Lower leg skin (tissue), 4 donors: ENCODE measurements around the gene ACY1. TPM values are rescaled to one million over a fixed set of nuclear protein-coding genes. Genes with fewer than 3 reads are reported as not detected.

ENCODE experiments used
- DNase-seq, 2 donors: peaks; one replicate each; pipeline ENCODE4 v3.0.0-alpha.2; 2019; ENCODE audit warnings: low spot score in 2 of 2
- H3K4me3 ChIP-seq: fragments of 200-600 bp; sonication (generic); 2 replicates; pipeline ENCODE4 v1.5.1; 2017; ENCODE audit warnings: mild to moderate bottlenecking, low read depth; ENCODE audit not compliant: poor library complexity, severe bottlenecking
- CTCF ChIP-seq, 3 donors: fragments of 450-650 bp; IDR thresholded peaks; one replicate each; pipeline ENCODE4 v1.5.1; 2016; ENCODE audit warnings: antibody characterized with exemption in 3 of 3, mild to moderate bottlenecking in 3 of 3, moderate library complexity in 2 of 3
- POLR2A ChIP-seq, 2 donors: fragments of 450-650 bp; IDR thresholded peaks; one replicate each; pipeline ENCODE4 v1.6.1; 2016 to 2017; ENCODE audit warnings: antibody characterized with exemption in 2 of 2, mild to moderate bottlenecking in 1 of 2, moderate library complexity in 1 of 2
- WGBS, 2 donors: methylation state at CpG; one replicate each; pipeline ENCODE4 v1.1.5; 2018; 5-methylcytosine and 5-hydroxymethylcytosine counted together
- intact Hi-C: fragments of 100-400 bp; cut with DNase I; formaldehyde crosslinking; loops from one replicate; pipeline ENCODE4 v1.15.0; 2023; ENCODE audit warnings: low total_unique reads
- total RNA-seq, 4 donors: library from RNA; depleted of rRNA; stranded (reverse); fragments of >200 nt; gene quantifications; one replicate each; pipeline ENCODE4 v1.1.0, GENCODE V29; 2016

The ACY1 gene
- total RNA-seq, 4 donors from 2014 or later, result 16.2 to 44.2 (median 30.5) TPM

GRCh38 chr3:52037291-52037690 lies 54.0 kb downstream of the ACY1 start:
- TF ChIP-seq POLR2A (IDR thresholded peaks at IDR 0.05) (no peak), CTCF (IDR thresholded peaks at IDR 0.05) (no peak)
- intact Hi-C loops, result no loop called here
- no peak for DNase-seq
- WGBS, 2 donors, result 60 to 85% methylated on average over 2 to 4 of the region's 4 CpGs
- no peak overlapping the region for H3K4me3 ChIP-seq

DNA sequence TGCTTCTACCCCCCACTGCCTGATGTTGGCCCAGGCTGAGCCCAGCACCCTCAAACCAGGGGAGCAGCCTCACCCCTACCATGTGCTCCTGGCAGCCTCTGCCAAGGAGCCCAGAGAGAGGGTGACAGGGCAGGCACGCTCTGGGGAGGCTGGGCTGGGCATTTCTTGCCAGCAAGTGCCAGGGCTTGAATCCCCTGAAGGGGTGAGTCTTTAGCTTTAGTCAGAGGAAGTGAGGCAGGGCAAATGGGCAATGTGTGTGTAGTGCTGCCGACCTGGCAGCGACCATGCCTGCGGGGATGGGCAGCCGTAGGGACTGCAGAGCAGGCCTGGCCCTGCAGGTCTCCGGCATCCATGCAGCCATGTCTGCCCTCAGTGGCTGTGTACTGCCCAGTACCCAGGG lies 54.9 kb downstream of the ACY1 start:
- TF ChIP-seq CTCF (IDR thresholded peaks at IDR 0.05) (no peak), POLR2A (IDR thresholded peaks at IDR 0.05) (no peak)
- 73 to 76% methylated on average over 5 to 6 of the region's 6 CpGs for WGBS, 2 donors
- intact Hi-C loops, result no loop called here
- no peak for DNase-seq
- H3K4me3 ChIP-seq, result no peak overlapping the region

Other genes starting within 250 kb of the ACY1 start
- not detected for gene IQCF6, start 204.3 kb upstream of the ACY1 start, total RNA-seq
- gene IQCF2, start 121.9 kb upstream of the ACY1 start, total RNA-seq, result not detected
- gene IQCF5, start 107.9 kb upstream of the ACY1 start, total RNA-seq, result not detected
- gene IQCF1, start 80.2 kb upstream of the ACY1 start, total RNA-seq, result not detected
- gene RRP9, start 41.6 kb upstream of the ACY1 start, total RNA-seq, result 10 to 100 TPM; 10.0 to 16.9 (median 14.0) TPM
- gene PARP3, start 41.2 kb upstream of the ACY1 start, total RNA-seq, result 10 to 100 TPM in 2 of 4 donors, 1 to 10 TPM in 2; 6.0 to 16.2 (median 9.0) TPM
- gene GPR62, start 28.2 kb upstream of the ACY1 start, total RNA-seq, result not detected
- gene PCBP4, start 16.1 kb upstream of the ACY1 start, total RNA-seq, result 10 to 100 TPM; 25.5 to 46.7 (median 29.2) TPM
- gene ABHD14B, start 9.5 kb upstream of the ACY1 start, total RNA-seq, result 10 to 100 TPM; 35.0 to 69.4 (median 51.9) TPM
- gene ABHD14A, start 8.5 kb upstream of the ACY1 start, total RNA-seq, result 10 to 100 TPM in 1 of 4 donors, 1 to 10 TPM in 3; 2.2 to 14.8 (median 5.0) TPM
- gene RPL29, start 12.4 kb downstream of the ACY1 start, total RNA-seq, result 1,000 to 10,000 TPM; 1,729 to 2,645 (median 2,120) TPM
- gene DUSP7, start 73.0 kb downstream of the ACY1 start, total RNA-seq, result 10 to 100 TPM; 54.6 to 96.3 (median 79.2) TPM
- gene POC1A, start 170.9 kb downstream of the ACY1 start, total RNA-seq, result 1 to 10 TPM; 1.6 to 4.9 (median 1.9) TPM
- 10 to 100 TPM; 17.5 to 43.1 (median 32.2) TPM for gene ALAS1, start 214.6 kb downstream of the ACY1 start, total RNA-seq
- gene TLR9, start 242.1 kb downstream of the ACY1 start, total RNA-seq, result under 1 TPM in 2 of 4 donors, not detected in 2; 0.19 to 0.61 TPM